GM13976 (cell line): ENCODE results near the gene TUBA3C.
"Not testable (repeated sequence)": the region's sequence is repeated elsewhere in the genome, so short reads cannot be mapped to it uniquely, and the experiment has no call there.

ENCODE experiments used
- DNase-seq: peaks from one replicate; pipeline ENCODE4 v3.0.0; 2012; ENCODE audit warnings: low spot score
- in situ Hi-C: fragments of 300-500 bp; cut with MboI; formaldehyde crosslinking; loops from one replicate; pipeline ENCODE4 v1.12.0; 2022; ENCODE audit warnings: low sequenced_read_pairs, mixed read lengths, inconsistent platforms; ENCODE audit not compliant: unreplicated experiment
- TF ChIP-seq, protein P1 (sequence below): IDR thresholded peaks from 2 replicates; pipeline ENCODE4 v1.5.1; 2012; ENCODE audit warnings: borderline replicate concordance, mild to moderate bottlenecking; ENCODE audit not compliant: insufficient read depth; ENCODE audit errors: extremely low read depth, missing control alignments, control extremely low read depth

TUBA3C gene

DNA sequence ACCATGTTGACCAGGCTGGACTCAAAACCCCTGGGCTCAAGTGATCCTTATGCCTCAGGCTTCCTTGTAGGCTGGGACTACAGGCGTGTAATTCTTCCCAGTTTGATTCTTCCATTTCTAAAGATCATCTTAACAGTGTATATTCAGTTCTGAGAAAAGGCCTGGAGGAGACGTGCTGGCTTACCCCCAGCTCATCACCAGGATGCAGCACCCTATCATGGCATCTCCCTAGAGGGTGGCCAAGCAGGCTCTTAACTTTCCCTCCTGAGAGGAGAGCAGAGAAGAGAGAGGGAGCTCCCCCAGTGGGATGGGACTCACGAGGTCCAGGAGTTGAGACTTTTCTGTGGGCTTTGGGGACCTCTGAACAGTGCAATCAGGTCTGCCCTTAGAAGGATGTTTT lies 2.1 kb upstream of the TUBA3C start:
- in situ Hi-C loops, result no loop called here
- TF ChIP-seq, protein P1, sequence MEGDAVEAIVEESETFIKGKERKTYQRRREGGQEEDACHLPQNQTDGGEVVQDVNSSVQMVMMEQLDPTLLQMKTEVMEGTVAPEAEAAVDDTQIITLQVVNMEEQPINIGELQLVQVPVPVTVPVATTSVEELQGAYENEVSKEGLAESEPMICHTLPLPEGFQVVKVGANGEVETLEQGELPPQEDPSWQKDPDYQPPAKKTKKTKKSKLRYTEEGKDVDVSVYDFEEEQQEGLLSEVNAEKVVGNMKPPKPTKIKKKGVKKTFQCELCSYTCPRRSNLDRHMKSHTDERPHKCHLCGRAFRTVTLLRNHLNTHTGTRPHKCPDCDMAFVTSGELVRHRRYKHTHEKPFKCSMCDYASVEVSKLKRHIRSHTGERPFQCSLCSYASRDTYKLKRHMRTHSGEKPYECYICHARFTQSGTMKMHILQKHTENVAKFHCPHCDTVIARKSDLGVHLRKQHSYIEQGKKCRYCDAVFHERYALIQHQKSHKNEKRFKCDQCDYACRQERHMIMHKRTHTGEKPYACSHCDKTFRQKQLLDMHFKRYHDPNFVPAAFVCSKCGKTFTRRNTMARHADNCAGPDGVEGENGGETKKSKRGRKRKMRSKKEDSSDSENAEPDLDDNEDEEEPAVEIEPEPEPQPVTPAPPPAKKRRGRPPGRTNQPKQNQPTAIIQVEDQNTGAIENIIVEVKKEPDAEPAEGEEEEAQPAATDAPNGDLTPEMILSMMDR, result no peak
- no peak for DNase-seq

DNA sequence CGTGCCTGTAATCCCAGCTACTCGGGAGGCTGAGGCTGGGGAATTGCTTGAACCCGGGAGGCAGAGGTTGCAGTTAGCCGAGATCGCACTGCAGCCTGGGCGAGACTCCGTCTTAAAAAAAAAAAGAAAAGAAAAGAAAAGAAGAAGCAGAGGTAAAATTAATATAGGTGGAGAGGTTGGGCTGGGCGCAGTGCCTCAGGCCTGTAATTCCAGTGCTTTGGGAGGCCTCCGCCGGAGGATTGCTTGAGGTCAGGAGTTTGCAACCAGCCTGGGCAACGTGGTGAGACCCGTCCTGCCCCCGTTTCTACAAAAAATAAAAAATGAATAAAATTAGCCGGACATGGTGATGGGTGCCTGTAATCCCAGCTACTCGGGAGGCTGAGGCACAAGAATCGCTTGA lies 912 bp upstream of the TUBA3C start:
- DNase-seq, result no peak
- in situ Hi-C loops, result no loop called here
- TF ChIP-seq, protein P1, result no peak

DNA sequence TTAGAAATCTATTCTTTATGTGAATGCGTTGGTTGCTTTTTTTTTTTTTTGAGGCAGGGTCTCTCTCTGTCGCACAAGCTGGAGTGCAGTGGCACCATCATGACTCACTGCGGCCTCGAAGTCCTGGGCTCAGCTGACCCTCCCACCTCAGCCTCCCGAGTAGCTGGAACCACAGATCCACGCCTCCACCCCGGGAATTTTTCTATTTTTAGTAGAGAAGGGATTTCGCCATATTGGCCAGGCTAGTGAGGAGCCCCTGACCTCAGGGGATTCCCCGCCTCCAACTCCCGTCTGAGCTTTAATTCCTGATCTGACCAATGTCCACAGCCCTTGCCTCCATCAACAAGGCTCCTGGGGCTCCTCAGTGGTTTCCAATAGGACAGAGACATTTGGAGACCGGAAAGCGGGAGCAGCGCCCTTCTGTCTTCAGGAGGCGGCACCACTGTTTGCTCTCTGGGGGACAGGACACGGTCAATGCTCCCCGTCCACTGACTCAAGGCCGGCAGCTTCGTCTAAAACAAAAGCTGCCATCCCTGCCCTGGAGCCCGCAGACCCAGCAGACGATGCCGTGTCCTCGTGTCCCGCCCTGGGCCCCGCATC lies 503 bp downstream of the TUBA3C start:
- in situ Hi-C loops, result no loop called here
- no peak for DNase-seq
- TF ChIP-seq, protein P1, result no peak

DNA sequence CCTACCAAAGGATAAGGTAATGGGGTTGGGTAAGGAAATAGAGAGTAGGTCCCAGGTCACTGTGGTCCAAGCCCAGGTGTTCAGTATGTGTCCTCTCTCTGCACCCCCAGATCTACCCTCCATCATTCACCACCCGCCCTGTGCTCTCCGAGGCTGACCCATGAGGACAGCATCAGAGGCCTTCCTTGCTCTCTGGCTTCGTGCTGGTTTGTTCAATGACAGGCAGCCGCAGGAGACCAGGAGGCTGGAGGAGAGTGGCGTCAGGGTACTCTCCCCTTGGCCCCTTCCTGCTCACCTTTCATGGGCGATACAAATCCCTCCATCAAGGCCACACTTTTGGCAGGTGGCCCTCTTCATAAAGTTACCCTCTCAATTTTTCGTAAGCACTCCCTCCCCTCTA lies 1.7 kb downstream of the TUBA3C start:
- TF ChIP-seq, protein P1, result no peak
- in situ Hi-C loops, result no loop called here
- no peak for DNase-seq

DNA sequence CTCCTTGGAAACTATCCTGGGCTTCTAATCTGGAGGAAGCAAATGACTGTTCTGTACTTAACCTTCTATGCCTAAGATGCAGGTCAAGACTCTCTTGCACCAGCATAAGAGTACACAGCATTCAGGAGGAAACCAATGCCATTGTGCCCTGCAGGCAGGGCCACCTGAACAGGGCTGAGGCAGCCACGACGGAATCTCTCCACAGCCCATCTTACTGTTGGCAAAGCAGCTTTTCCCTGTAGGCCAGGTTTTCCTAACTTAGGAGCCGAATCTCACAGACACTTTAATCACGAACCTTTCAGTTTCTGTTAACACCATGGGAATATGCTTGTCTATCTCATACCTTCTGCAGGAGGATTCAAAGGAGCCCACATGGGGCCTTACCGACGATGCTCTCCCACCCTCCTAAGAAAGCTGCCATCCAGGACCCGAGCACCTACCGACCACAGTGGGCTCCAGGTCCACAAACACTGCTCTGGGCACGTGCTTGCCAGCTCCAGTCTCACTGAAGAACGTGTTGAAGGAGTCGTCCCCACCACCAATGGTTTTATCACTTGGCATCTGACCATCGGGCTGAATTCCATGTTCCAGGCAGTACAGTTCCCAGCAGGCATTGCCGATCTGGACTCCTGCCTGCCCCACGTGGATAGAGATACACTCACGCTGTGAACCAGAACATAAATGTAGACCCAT lies 2.6 kb downstream of the TUBA3C start:
- DNase-seq, result no peak
- in situ Hi-C loops, result no loop called here
- TF ChIP-seq, protein P1, result no peak

DNA sequence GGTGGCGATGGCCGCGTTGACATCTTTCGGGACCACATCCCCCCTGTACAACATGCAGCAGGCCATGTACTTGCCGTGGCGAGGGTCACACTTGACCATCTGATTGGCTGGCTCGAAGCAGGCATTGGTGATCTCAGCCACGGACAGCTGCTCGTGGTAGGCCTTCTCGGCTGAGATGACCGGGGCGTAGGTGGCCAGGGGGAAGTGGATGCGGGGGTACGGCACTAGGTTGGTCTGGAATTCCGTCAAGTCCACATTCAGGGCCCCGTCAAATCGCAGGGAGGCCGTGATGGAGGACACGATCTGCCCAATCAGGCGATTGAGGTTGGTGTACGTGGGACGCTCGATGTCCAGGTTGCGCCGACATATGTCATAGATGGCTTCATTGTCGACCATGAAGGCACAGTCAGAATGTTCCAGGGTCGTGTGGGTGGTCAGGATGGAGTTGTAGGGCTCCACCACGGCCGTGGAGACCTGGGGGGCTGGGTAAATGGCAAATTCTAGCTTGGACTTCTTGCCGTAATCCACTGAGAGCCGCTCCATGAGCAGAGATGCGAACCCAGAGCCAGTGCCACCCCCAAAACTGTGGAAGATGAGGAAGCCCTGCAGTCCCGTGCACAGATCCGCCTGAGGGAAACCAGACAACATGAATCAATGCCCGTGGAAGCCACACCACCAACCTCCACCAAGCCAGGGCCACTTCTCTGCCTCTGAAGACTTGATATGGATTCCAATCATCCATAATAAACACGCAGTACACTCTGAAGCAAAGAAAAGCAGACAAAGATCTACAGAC lies 4.4 kb downstream of the TUBA3C start:
- DNase-seq, in situ Hi-C loops: not testable (repeated sequence)

DNA sequence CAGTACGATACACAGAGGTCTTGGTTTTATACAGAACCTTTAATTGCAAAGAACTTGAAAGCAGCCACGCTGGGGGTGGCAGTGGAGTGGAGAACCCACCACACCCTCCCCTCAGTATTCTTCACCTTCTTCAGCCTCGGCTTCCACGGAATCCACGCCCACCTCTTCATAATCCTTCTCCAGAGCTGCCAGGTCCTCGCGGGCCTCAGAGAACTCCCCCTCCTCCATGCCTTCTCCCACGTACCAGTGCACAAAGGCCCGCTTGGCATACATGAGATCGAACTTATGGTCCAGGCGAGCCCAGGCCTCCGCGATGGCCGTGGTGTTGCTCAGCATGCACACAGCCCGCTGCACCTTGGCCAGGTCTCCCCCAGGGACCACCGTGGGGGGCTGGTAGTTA lies 7.9 kb downstream of the TUBA3C start:
- DNase-seq, result no peak
- TF ChIP-seq, protein P1, result no peak
- in situ Hi-C loops, result no loop called here
